Measurements from ENCODE around the gene UBR3.
"Not testable (repeated sequence)": the region's sequence is repeated elsewhere in the genome, so short reads cannot be mapped to it uniquely, and the experiment has no call there.

The UBR3 gene

GRCh38 chr2:169946546-169946945 is 119.3 kb downstream of the UBR3 start:
- DNase-seq, result no peak

- DNase-seq, result no peak
Measured at GRCh38 chr2:169955940-169956339, 128.7 kb downstream of the UBR3 start.

- DNase-seq, result not testable (repeated sequence)
Measured at GRCh38 chr2:169957219-169957618, 130.0 kb downstream of the UBR3 start.

- no peak for DNase-seq
Measured at GRCh38 chr2:169961911-169962310, 134.7 kb downstream of the UBR3 start.

- DNase-seq, result no peak
Measured at GRCh38 chr2:169963786-169964185, 136.5 kb downstream of the UBR3 start.

- DNase-seq, result no peak
Measured at GRCh38 chr2:169964740-169965139, 137.5 kb downstream of the UBR3 start.

GRCh38 chr2:169965495-169965894 is 138.2 kb downstream of the UBR3 start:
- no peak for DNase-seq

- DNase-seq, result no peak
Measured at GRCh38 chr2:169966454-169966853, 139.2 kb downstream of the UBR3 start.

- DNase-seq, result no peak
Measured at GRCh38 chr2:169968743-169969142, 141.5 kb downstream of the UBR3 start.

- no peak for DNase-seq
Measured at GRCh38 chr2:169975221-169975620, 148.0 kb downstream of the UBR3 start.

GRCh38 chr2:169976335-169976851 is 149.1 kb downstream of the UBR3 start:
- DNase-seq, result no peak

GRCh38 chr2:169977530-169977929 is 150.3 kb downstream of the UBR3 start:
- no peak for DNase-seq

GRCh38 chr2:169978402-169979017 is 151.3 kb downstream of the UBR3 start:
- no peak for DNase-seq

- DNase-seq, result no peak
Measured at GRCh38 chr2:169979025-169979424, 151.8 kb downstream of the UBR3 start.

GRCh38 chr2:169980001-169980400 is 152.7 kb downstream of the UBR3 start:
- no peak for DNase-seq

- no peak for DNase-seq
Measured at GRCh38 chr2:169980643-169981042, 153.4 kb downstream of the UBR3 start.

- no peak for DNase-seq
Measured at GRCh38 chr2:169982929-169983328, 155.7 kb downstream of the UBR3 start.

GRCh38 chr2:169983506-169983905 is 156.3 kb downstream of the UBR3 start:
- no peak for DNase-seq

GRCh38 chr2:169984145-169984544 is 156.9 kb downstream of the UBR3 start:
- no peak for DNase-seq

GRCh38 chr2:169994752-169995151 is 167.5 kb downstream of the UBR3 start:
- DNase-seq, result no peak

GRCh38 chr2:169997140-169997887 is 170.1 kb downstream of the UBR3 start:
- no peak for DNase-seq

GRCh38 chr2:169999054-169999453 is 171.8 kb downstream of the UBR3 start:
- peak; percentile 59 for DNase-seq

GRCh38 chr2:170002096-170002495 is 174.8 kb downstream of the UBR3 start:
- no peak for DNase-seq

- DNase-seq, result no peak
Measured at GRCh38 chr2:170005702-170006101, 178.4 kb downstream of the UBR3 start.
